Choroid plexus epithelial cell (primary cell): ENCODE measurements around the gene PRKAG2.
A peak's percentile ranks its signal among the peaks of the same experiment; 100 is the strongest.

Experiments
- DNase-seq: peaks from one replicate; pipeline ENCODE4 v3.0.0-alpha.2; 2010; ENCODE audit warnings: low read depth
- H3K4me3 ChIP-seq: 2 replicates; pipeline ENCODE4 v1.5.1; 2011; ENCODE audit warnings: low read depth, mild to moderate bottlenecking, control low read depth, low read length, moderate library complexity
- CTCF ChIP-seq: conservative IDR thresholded peaks from 2 replicates; pipeline ENCODE4 v1.5.1; 2011; ENCODE audit warnings: low read depth, mild to moderate bottlenecking, control low read depth, inconsistent platforms, low read length, moderate library complexity

Gene PRKAG2

GRCh38 chr7:151556592-151556991, 320.3 kb downstream of the PRKAG2 start:
- no peak overlapping the region for H3K4me3 ChIP-seq
- DNase-seq = no peak
- TF ChIP-seq CTCF = no peak

GRCh38 chr7:151553356-151553755, 323.6 kb downstream of the PRKAG2 start:
- no peak for DNase-seq
- no peak overlapping the region for H3K4me3 ChIP-seq
- no peak for TF ChIP-seq CTCF

GRCh38 chr7:151552352-151553028, 324.4 kb downstream of the PRKAG2 start:
- no peak for TF ChIP-seq CTCF
- DNase-seq = no peak
- H3K4me3 ChIP-seq = no peak overlapping the region

- DNase-seq = no peak
- H3K4me3 ChIP-seq = no peak overlapping the region
- no peak for TF ChIP-seq CTCF
These were observed 325.1 kb downstream of the PRKAG2 start for GRCh38 chr7:151551820-151552219.

- peak; percentile 94 for DNase-seq
- no peak for TF ChIP-seq CTCF
- no peak overlapping the region for H3K4me3 ChIP-seq
These were observed 326.1 kb downstream of the PRKAG2 start for GRCh38 chr7:151550656-151551286.

- DNase-seq = no peak
- TF ChIP-seq CTCF = no peak
- no peak overlapping the region for H3K4me3 ChIP-seq
These were observed 327.3 kb downstream of the PRKAG2 start for GRCh38 chr7:151549644-151550043.

- no peak for TF ChIP-seq CTCF
- H3K4me3 ChIP-seq = no peak overlapping the region
- DNase-seq = no peak
These were observed 327.8 kb downstream of the PRKAG2 start for GRCh38 chr7:151549083-151549482.
